Panc1 (cell line): ENCODE measurements around the gene FCGR3A. TPM values are rescaled to one million over a fixed set of nuclear protein-coding genes. Genes with fewer than 3 reads are reported as not detected.

Experiments
- ATAC-seq: fragments of 200-7000 bp; cut with Tn5 transposase; 2 replicates; pipeline ENCODE4 v1.9.1; 2020; ENCODE audit warnings: mild to moderate bottlenecking, moderate library complexity
- BruUV-seq: library from RNA; stranded (reverse); fragments of 400-500 nt; replicated peaks from 2 replicates; lab custom pipeline; 2021; lab: Mats Ljungman, UMichigan
- CTCF ChIA-PET: fragments of 300-600 bp; sonication (Branson Sonifier 250); formaldehyde crosslinking; loops from one replicate; lab custom pipeline; 2022; ENCODE audit warnings: antibody characterized with exemption; lab: Charles Lee
- POLR2A ChIA-PET: fragments of 300-600 bp; sonication (Branson Sonifier 250); formaldehyde crosslinking; loops from one replicate; lab custom pipeline; 2022; ENCODE audit warnings: antibody characterized with exemption; lab: Charles Lee
- DNase-seq: peaks from one replicate; pipeline ENCODE4 v3.0.0-alpha.2; 2010; ENCODE audit warnings: low read depth, low spot score
- H3K27ac ChIP-seq: 2 replicates; pipeline ENCODE4 v1.5.1; 2011; ENCODE audit warnings: mild to moderate bottlenecking, low read length, inconsistent platforms
- H3K27me3 ChIP-seq: fragments of 200-500 bp; sonication (Bioruptor generic); 2 replicates; pipeline ENCODE4 v1.6.0; 2014; ENCODE audit warnings: low read length, inconsistent platforms; ENCODE audit not compliant: control insufficient read depth, insufficient read depth
- H3K36me3 ChIP-seq: fragments of 200-500 bp; sonication (Bioruptor generic); 2 replicates; pipeline ENCODE4 v1.5.1; 2014; ENCODE audit warnings: inconsistent platforms, mild to moderate bottlenecking, low read length, moderate library complexity; ENCODE audit not compliant: control insufficient read depth, insufficient read depth
- H3K4me1 ChIP-seq: 2 replicates; pipeline ENCODE4 v1.5.1; 2011; ENCODE audit warnings: inconsistent platforms, mild to moderate bottlenecking, low read length, moderate library complexity; ENCODE audit not compliant: control insufficient read depth, insufficient read depth
- H3K4me3 ChIP-seq, 2 experiments: 2 replicates each; pipeline ENCODE4 v1.5.1; 2011 to 2012; ENCODE audit warnings: low read depth in 2 of 2, low read length in 2 of 2, mild to moderate bottlenecking in 2 of 2, inconsistent platforms in 1 of 2, moderate library complexity in 1 of 2
- H3K9me3 ChIP-seq: fragments of 200-500 bp; sonication (Bioruptor generic); 2 replicates; pipeline ENCODE4 v1.5.1; 2014; ENCODE audit warnings: low read depth, mild to moderate bottlenecking, inconsistent platforms, low read length, moderate library complexity; ENCODE audit not compliant: control insufficient read depth, insufficient read depth
- POLR2AphosphoS5 ChIP-seq: IDR thresholded peaks from 2 replicates; pipeline ENCODE4 v1.6.1; 2012; ENCODE audit warnings: mild to moderate bottlenecking, low read depth, low read length, moderate library complexity
- SIN3A ChIP-seq: IDR thresholded peaks from 2 replicates; pipeline ENCODE4 v1.6.1; 2012; ENCODE audit warnings: low read depth, mild to moderate bottlenecking, low read length, moderate library complexity, borderline replicate concordance; ENCODE audit not compliant: insufficient read depth
- TCF7L2 ChIP-seq: IDR thresholded peaks from 2 replicates; pipeline ENCODE4 v1.6.1; 2011; ENCODE audit warnings: mild to moderate bottlenecking, low read depth, low read length, inconsistent platforms
- in situ Hi-C: cut with HindIII; loops from 2 replicates; pipeline ENCODE4 v1.10.0; 2016; ENCODE audit warnings: low sequenced_read_pairs, low pct_unique_long_range_greater_than_20kb
- intact Hi-C: fragments of 100-400 bp; cut with micrococcal nuclease; formaldehyde crosslinking; loops from one replicate; pipeline ENCODE4 v1.10.0; 2022; ENCODE audit not compliant: unreplicated experiment
- total RNA-seq: library from RNA; stranded (reverse); gene quantifications from one replicate; pipeline ENCODE4 v1.2.1, GENCODE V29; 2021; ENCODE audit not compliant: unreplicated experiment
- TF ChIP-seq, protein P1 (sequence below): fragments of 450-650 bp; IDR thresholded peaks from 2 replicates; pipeline ENCODE4 v1.5.1; 2017; ENCODE audit warnings: mild to moderate bottlenecking
- TF ChIP-seq, protein P2 (sequence below), 2 experiments: IDR thresholded peaks; 2 replicates each; pipeline ENCODE4 v1.6.1; 2011 to 2012; ENCODE audit warnings: low read depth in 2 of 2, control low read depth in 1 of 2, low read length in 1 of 2, mild to moderate bottlenecking in 1 of 2, moderate library complexity in 1 of 2; ENCODE audit not compliant: insufficient read depth in 1 of 2

FCGR3A gene
- total RNA-seq, 1 experiment from 2014 or later = 0.13 TPM

DNA sequence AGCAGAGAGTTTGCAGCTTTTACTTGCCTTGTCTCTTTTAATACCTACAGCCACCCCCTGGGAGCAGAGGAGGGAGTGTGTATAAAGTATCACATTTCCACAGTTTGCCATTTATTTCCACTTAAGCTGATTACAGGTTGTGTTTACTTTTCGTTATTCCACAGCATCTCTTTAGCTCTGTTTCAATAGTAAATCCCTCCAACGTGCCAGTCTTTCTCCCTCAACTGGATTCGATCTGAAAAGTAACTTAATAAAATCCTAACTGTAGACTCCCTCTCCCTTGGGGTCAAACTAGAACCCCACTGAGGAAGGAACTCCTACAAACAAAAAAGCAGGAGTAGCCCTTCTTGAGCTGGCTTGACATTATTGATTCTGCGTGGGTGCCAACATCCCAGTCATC, 47.4 kb downstream of the FCGR3A start:
- no peak for DNase-seq
- H3K36me3 ChIP-seq = no peaks in the 10 kb centered on the region
- peaks cover 11% of the 10 kb centered on the region for H3K27me3 ChIP-seq
- POLR2A ChIA-PET = no interaction called here
- BruUV-seq = no TSS peak
- TF ChIP-seq POLR2AphosphoS5 (no peak), SIN3A (no peak), TCF7L2 (no peak)
- TF ChIP-seq, protein P1, sequence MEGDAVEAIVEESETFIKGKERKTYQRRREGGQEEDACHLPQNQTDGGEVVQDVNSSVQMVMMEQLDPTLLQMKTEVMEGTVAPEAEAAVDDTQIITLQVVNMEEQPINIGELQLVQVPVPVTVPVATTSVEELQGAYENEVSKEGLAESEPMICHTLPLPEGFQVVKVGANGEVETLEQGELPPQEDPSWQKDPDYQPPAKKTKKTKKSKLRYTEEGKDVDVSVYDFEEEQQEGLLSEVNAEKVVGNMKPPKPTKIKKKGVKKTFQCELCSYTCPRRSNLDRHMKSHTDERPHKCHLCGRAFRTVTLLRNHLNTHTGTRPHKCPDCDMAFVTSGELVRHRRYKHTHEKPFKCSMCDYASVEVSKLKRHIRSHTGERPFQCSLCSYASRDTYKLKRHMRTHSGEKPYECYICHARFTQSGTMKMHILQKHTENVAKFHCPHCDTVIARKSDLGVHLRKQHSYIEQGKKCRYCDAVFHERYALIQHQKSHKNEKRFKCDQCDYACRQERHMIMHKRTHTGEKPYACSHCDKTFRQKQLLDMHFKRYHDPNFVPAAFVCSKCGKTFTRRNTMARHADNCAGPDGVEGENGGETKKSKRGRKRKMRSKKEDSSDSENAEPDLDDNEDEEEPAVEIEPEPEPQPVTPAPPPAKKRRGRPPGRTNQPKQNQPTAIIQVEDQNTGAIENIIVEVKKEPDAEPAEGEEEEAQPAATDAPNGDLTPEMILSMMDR = no peak
- TF ChIP-seq, protein P2, sequence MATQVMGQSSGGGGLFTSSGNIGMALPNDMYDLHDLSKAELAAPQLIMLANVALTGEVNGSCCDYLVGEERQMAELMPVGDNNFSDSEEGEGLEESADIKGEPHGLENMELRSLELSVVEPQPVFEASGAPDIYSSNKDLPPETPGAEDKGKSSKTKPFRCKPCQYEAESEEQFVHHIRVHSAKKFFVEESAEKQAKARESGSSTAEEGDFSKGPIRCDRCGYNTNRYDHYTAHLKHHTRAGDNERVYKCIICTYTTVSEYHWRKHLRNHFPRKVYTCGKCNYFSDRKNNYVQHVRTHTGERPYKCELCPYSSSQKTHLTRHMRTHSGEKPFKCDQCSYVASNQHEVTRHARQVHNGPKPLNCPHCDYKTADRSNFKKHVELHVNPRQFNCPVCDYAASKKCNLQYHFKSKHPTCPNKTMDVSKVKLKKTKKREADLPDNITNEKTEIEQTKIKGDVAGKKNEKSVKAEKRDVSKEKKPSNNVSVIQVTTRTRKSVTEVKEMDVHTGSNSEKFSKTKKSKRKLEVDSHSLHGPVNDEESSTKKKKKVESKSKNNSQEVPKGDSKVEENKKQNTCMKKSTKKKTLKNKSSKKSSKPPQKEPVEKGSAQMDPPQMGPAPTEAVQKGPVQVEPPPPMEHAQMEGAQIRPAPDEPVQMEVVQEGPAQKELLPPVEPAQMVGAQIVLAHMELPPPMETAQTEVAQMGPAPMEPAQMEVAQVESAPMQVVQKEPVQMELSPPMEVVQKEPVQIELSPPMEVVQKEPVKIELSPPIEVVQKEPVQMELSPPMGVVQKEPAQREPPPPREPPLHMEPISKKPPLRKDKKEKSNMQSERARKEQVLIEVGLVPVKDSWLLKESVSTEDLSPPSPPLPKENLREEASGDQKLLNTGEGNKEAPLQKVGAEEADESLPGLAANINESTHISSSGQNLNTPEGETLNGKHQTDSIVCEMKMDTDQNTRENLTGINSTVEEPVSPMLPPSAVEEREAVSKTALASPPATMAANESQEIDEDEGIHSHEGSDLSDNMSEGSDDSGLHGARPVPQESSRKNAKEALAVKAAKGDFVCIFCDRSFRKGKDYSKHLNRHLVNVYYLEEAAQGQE (IDR thresholded peaks at IDR 0.05; ENCODE audit: insufficient read depth in 1 of 2, low read depth in 2 of 2, low read length in 1 of 2) = no peak
- ATAC-seq = no peak
- H3K4me1 ChIP-seq = no peaks in the 10 kb centered on the region
- CTCF ChIA-PET = no interaction called here
- intact Hi-C loops = no loop called here
- in situ Hi-C loops = no loop called here
- no peak overlapping the region for H3K4me3 ChIP-seq
- H3K27ac ChIP-seq = no peak overlapping the region
- H3K9me3 ChIP-seq = no peaks in the 10 kb centered on the region

GRCh38 chr1:161501234-161501633, 48.4 kb downstream of the FCGR3A start:
- Histone ChIP-seq H3K4me3 (no peak overlapping the region), H3K27me3 (peaks cover 16% of the 10 kb centered on the region), H3K36me3 (no peaks in the 10 kb centered on the region), H3K4me1 (no peaks in the 10 kb centered on the region), H3K9me3 (no peaks in the 10 kb centered on the region), H3K27ac (no peak overlapping the region)
- CTCF ChIA-PET = no interaction called here
- POLR2A ChIA-PET = no interaction called here
- intact Hi-C loops (no loop called here), in situ Hi-C loops (no loop called here)
- TF ChIP-seq TCF7L2 (no peak), SIN3A (no peak), POLR2AphosphoS5 (no peak)
- TF ChIP-seq, protein P2 (IDR thresholded peaks at IDR 0.05; ENCODE audit: insufficient read depth in 1 of 2, low read depth in 2 of 2, low read length in 1 of 2) = no peak
- TF ChIP-seq, protein P1 = no peak
- DNase-seq = no peak
- ATAC-seq = no peak
- no TSS peak for BruUV-seq
